IPS-15b (cell line): ENCODE data around the gene SCYGR2.
"Not testable (repeated sequence)": the region's sequence is repeated elsewhere in the genome, so short reads cannot be mapped to it uniquely, and the experiment has no call there.

ENCODE experiments used
- H3K27me3 ChIP-seq: one replicate; pipeline ENCODE4 v1.6.1; 2013; ENCODE audit warnings: low read length; ENCODE audit not compliant: control insufficient read depth, insufficient read depth
- H3K36me3 ChIP-seq: one replicate; pipeline ENCODE4 v1.6.1; 2013; ENCODE audit warnings: low read length; ENCODE audit not compliant: control insufficient read depth, insufficient read depth
- H3K4me1 ChIP-seq: one replicate; pipeline ENCODE4 v1.6.1; 2013; ENCODE audit warnings: mild to moderate bottlenecking, low read length; ENCODE audit not compliant: control insufficient read depth, insufficient read depth
- H3K4me3 ChIP-seq: one replicate; pipeline ENCODE4 v1.5.1; 2013; ENCODE audit warnings: low read depth, low read length
- H3K9ac ChIP-seq: one replicate; pipeline ENCODE4 v1.6.1; 2013; ENCODE audit warnings: low read depth, mild to moderate bottlenecking, low read length
- H3K9me3 ChIP-seq: one replicate; pipeline ENCODE4 v1.6.1; 2013; ENCODE audit warnings: mild to moderate bottlenecking, low read length; ENCODE audit not compliant: control insufficient read depth, insufficient read depth

SCYGR2 gene, protein sequence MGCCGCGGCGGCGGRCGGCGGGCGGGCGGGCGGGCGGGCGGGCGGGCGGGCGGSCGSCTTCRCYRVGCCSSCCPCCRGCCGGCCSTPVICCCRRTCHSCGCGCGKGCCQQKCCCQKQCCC

GRCh38 chr2:227598835-227599503 is at the start of gene SCYGR2:
TSS of gene SCYGR2 (plus strand) at chr2:227598893. CDS start at chr2:227598893, 0 bp downstream.
- H3K4me1 ChIP-seq, H3K9me3 ChIP-seq, H3K9ac ChIP-seq, H3K4me3 ChIP-seq, H3K27me3 ChIP-seq, H3K36me3 ChIP-seq: not testable (repeated sequence)

- Histone ChIP-seq H3K4me3 (no peak overlapping the region), H3K4me1 (no peaks in the 10 kb centered on the region), H3K27me3 (no peaks in the 10 kb centered on the region), H3K9me3 (no peaks in the 10 kb centered on the region), H3K36me3 (no peaks in the 10 kb centered on the region), H3K9ac (no peak overlapping the region)
Observed at GRCh38 chr2:227551836-227552235, 46.9 kb upstream of the SCYGR2 start.

- no peak overlapping the region for H3K4me3 ChIP-seq
- no peaks in the 10 kb centered on the region for H3K36me3 ChIP-seq
Observed at GRCh38 chr2:227562581-227562980, 36.1 kb upstream of the SCYGR2 start.

DNA sequence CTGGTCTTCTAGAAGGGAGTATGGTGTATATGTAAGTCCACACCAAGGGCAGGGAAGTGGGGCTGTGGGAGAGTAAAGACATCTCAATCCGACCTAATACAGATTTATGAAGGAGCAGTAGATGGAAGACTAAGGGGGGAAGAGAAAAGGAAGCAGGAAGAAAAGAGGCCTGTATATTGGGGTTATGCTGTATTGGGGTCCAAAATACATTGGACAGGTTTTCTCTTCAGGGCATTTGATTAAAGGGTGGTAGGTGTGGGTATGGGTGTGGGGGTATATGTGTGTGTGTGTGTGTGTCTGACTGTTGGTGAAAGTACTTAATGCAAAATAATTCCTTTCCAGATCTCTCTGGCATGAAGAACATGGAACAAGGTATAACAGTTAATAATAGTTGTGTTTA is 33.6 kb upstream of the SCYGR2 start:
- Histone ChIP-seq H3K4me3 (no peak overlapping the region), H3K27me3 (no peaks in the 10 kb centered on the region), H3K9me3 (no peaks in the 10 kb centered on the region), H3K9ac (no peak overlapping the region), H3K36me3 (no peaks in the 10 kb centered on the region), H3K4me1 (no peaks in the 10 kb centered on the region)

More at GRCh38 chr2:227562581-227562980, 36.1 kb upstream of the SCYGR2 start:
- H3K27me3 ChIP-seq, result no peaks in the 10 kb centered on the region
- no peak overlapping the region for H3K9ac ChIP-seq
- no peaks in the 10 kb centered on the region for H3K4me1 ChIP-seq
- no peaks in the 10 kb centered on the region for H3K9me3 ChIP-seq

- no peak overlapping the region for H3K4me3 ChIP-seq
- H3K27me3 ChIP-seq, result no peaks in the 10 kb centered on the region
- H3K36me3 ChIP-seq, result no peaks in the 10 kb centered on the region
- no peaks in the 10 kb centered on the region for H3K4me1 ChIP-seq
- H3K9ac ChIP-seq, result no peak overlapping the region
- no peaks in the 10 kb centered on the region for H3K9me3 ChIP-seq
Observed at GRCh38 chr2:227566012-227566411, 32.7 kb upstream of the SCYGR2 start.

DNA sequence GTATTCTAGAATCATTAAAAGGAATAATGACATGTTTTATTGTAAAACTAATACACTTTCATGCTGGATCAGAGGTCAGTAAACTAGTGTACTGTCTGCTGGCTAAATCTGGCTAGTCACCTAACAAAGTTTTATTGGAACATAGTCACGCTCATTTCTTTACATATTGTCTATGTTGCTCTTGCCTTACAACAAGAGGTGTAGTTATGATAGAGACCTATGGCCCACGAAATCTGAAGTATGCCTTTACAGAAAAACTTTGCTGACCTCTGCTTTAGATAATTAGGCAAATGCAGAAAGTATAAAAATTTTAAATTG is 29.9 kb upstream of the SCYGR2 start:
- Histone ChIP-seq H3K9ac (no peak overlapping the region), H3K4me3 (no peak overlapping the region), H3K4me1 (no peaks in the 10 kb centered on the region), H3K9me3 (no peaks in the 10 kb centered on the region), H3K36me3 (no peaks in the 10 kb centered on the region), H3K27me3 (no peaks in the 10 kb centered on the region)

GRCh38 chr2:227570615-227571014 is 28.1 kb upstream of the SCYGR2 start:
- Histone ChIP-seq H3K9me3 (no peaks in the 10 kb centered on the region), H3K4me3 (no peak overlapping the region), H3K4me1 (no peaks in the 10 kb centered on the region), H3K9ac (no peak overlapping the region), H3K27me3 (no peaks in the 10 kb centered on the region), H3K36me3 (no peaks in the 10 kb centered on the region)

GRCh38 chr2:227576110-227576509 is 22.6 kb upstream of the SCYGR2 start:
- Histone ChIP-seq H3K9me3 (no peaks in the 10 kb centered on the region), H3K9ac (no peak overlapping the region), H3K27me3 (no peaks in the 10 kb centered on the region), H3K4me1 (no peaks in the 10 kb centered on the region), H3K4me3 (no peak overlapping the region), H3K36me3 (no peaks in the 10 kb centered on the region)

GRCh38 chr2:227576812-227577211 is 21.9 kb upstream of the SCYGR2 start:
- Histone ChIP-seq H3K9me3 (no peaks in the 10 kb centered on the region), H3K27me3 (no peaks in the 10 kb centered on the region), H3K4me3 (no peak overlapping the region), H3K9ac (no peak overlapping the region), H3K4me1 (no peaks in the 10 kb centered on the region), H3K36me3 (no peaks in the 10 kb centered on the region)

DNA sequence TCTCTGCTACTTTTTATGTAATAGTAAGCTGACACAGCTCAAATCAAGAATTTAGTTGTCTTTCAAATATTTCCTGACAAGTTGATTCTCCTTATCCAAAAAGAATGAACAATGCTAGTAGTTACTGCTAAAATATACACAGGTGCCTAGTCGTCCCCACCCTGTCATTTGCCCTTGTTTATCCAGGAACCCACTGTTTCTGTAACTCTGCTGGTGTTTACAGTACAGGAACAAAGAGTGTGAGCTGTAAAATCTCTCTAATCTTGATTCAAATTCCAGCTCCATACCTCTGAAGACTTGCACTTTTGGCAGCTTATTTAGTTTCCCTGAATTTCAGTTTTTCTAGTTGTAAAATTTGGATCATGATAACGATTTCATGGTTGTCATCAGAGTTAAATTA is 21.1 kb upstream of the SCYGR2 start:
- H3K9me3 ChIP-seq, result no peaks in the 10 kb centered on the region
- no peaks in the 10 kb centered on the region for H3K27me3 ChIP-seq
- no peaks in the 10 kb centered on the region for H3K36me3 ChIP-seq
- no peak overlapping the region for H3K4me3 ChIP-seq
- H3K4me1 ChIP-seq, result no peaks in the 10 kb centered on the region
- no peak overlapping the region for H3K9ac ChIP-seq

- Histone ChIP-seq H3K9me3 (no peaks in the 10 kb centered on the region), H3K4me1 (no peaks in the 10 kb centered on the region), H3K27me3 (no peaks in the 10 kb centered on the region), H3K36me3 (no peaks in the 10 kb centered on the region), H3K4me3 (no peak overlapping the region), H3K9ac (no peak overlapping the region)
Observed at GRCh38 chr2:227578642-227579041, 20.1 kb upstream of the SCYGR2 start.

DNA sequence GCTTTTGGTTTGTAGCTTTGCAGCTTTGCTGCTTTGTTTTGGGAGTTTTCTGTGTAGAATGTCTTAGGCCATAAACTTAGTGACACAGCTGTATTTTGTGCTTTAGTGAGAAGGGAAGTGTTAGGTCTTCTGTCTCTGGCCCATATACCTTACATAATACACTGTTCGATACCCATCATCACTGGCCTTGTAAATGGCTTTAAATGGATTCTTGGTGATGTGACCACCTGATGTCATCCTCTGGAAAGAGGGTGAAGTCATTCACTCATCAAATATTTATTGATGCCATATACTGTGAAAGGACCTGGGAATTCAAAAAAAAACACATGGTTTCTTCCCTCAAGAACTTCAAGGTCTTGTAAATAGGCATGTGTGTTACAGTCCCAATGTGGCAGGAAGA is 18.9 kb upstream of the SCYGR2 start:
- no peaks in the 10 kb centered on the region for H3K4me1 ChIP-seq
- no peak overlapping the region for H3K9ac ChIP-seq
- no peaks in the 10 kb centered on the region for H3K27me3 ChIP-seq
- H3K9me3 ChIP-seq, result no peaks in the 10 kb centered on the region
- no peak overlapping the region for H3K4me3 ChIP-seq
- no peaks in the 10 kb centered on the region for H3K36me3 ChIP-seq
